AG04450 (cell line): ENCODE results near the gene NECTIN1. TPM values are rescaled to one million over a fixed set of nuclear protein-coding genes. Genes with fewer than 3 reads are reported as not detected.

Source experiments
- CTCF ChIA-PET: fragments of 300-600, 350-600 bp; formaldehyde crosslinking; extraction: SDS; loops from one replicate; lab custom pipeline; 2022; ENCODE audit warnings: antibody characterized with exemption, inconsistent platforms; lab: Charles Lee
- POLR2A ChIA-PET: fragments of 350-600 bp; formaldehyde crosslinking; extraction: SDS; loops from one replicate; lab custom pipeline; 2021; ENCODE audit warnings: antibody characterized with exemption, inconsistent platforms; lab: Yijun Ruan, JAX
- DNase-seq: peaks from one replicate; pipeline ENCODE4 v3.0.0-alpha.2; 2011; ENCODE audit warnings: low read depth, low spot score
- H3K27ac ChIP-seq: one replicate; pipeline ENCODE4 v1.5.1; 2012; ENCODE audit warnings: low read depth, low read length, control low read depth
- H3K27me3 ChIP-seq: one replicate; pipeline ENCODE4 v1.6.0; 2012; ENCODE audit warnings: low read length; ENCODE audit not compliant: control insufficient read depth, insufficient read depth
- H3K4me3 ChIP-seq: 2 replicates; pipeline ENCODE4 v1.5.1; 2011; ENCODE audit warnings: mild to moderate bottlenecking, low read depth, low read length, control low read depth
- H3K9me3 ChIP-seq: 2 replicates; pipeline ENCODE4 v1.5.1; 2012; ENCODE audit warnings: low read length; ENCODE audit not compliant: control insufficient read depth, insufficient read depth
- CTCF ChIP-seq: IDR thresholded peaks from 2 replicates; pipeline ENCODE4 v1.5.1; 2011; ENCODE audit warnings: low read depth, low read length, control low read depth, inconsistent platforms
- polyA plus RNA-seq: library from polyadenylated mRNA; depleted of rRNA; stranded (reverse); fragments of >200 nt; gene quantifications from 2 replicates; pipeline ENCODE4 v1.2.3, GENCODE V29; 2011

Gene NECTIN1
- polyA plus RNA-seq, 1 experiment = 2.8 TPM

- Histone ChIP-seq H3K9me3 (no peaks in the 10 kb centered on the region), H3K4me3 (no peak overlapping the region), H3K27ac (no peak overlapping the region), H3K27me3 (peaks cover 25% of the 10 kb centered on the region)
- no peak for DNase-seq
- POLR2A ChIA-PET = no interaction called here
- CTCF ChIA-PET = interaction anchor here (0.7 kb wide), 1 partner anchor 9 kb away, joined by 3 read pairs; no protein-coding TSS in a partner anchor
- TF ChIP-seq CTCF = no peak
Measured at GRCh38 chr11:119634301-119634700, 94.7 kb downstream of the NECTIN1 start.

- H3K27me3 ChIP-seq = peaks cover 34% of the 10 kb centered on the region
- TF ChIP-seq CTCF = no peak
- no peak overlapping the region for H3K4me3 ChIP-seq
- H3K27ac ChIP-seq = no peak overlapping the region
- CTCF ChIA-PET = interaction anchor here (0.9 to 1.1 kb wide), 2 partner anchors 11 to 478 kb away, joined by 3 to 4 read pairs; no protein-coding TSS in a partner anchor
- no peak for DNase-seq
- POLR2A ChIA-PET = no interaction called here
- no peaks in the 10 kb centered on the region for H3K9me3 ChIP-seq
Measured at GRCh38 chr11:119629834-119630624, 99.0 kb downstream of the NECTIN1 start.

GRCh38 chr11:119629085-119629484 lies 99.9 kb downstream of the NECTIN1 start:
- no peaks in the 10 kb centered on the region for H3K9me3 ChIP-seq
- no peak overlapping the region for H3K27ac ChIP-seq
- POLR2A ChIA-PET = no interaction called here
- no peak overlapping the region for H3K4me3 ChIP-seq
- CTCF ChIA-PET = no interaction called here
- TF ChIP-seq CTCF = no peak
- DNase-seq = no peak
- H3K27me3 ChIP-seq = peaks cover 34% of the 10 kb centered on the region

- no peak overlapping the region for H3K27ac ChIP-seq
- H3K9me3 ChIP-seq = no peaks in the 10 kb centered on the region; the same call in 1 of the 2 replicates
- H3K4me3 ChIP-seq = no peak overlapping the region
- ChIA-PET CTCF (no interaction called here), POLR2A (no interaction called here)
- no peak for TF ChIP-seq CTCF
- H3K27me3 ChIP-seq = peaks cover 43% of the 10 kb centered on the region
- DNase-seq = no peak
Measured at GRCh38 chr11:119627286-119627685, 101.7 kb downstream of the NECTIN1 start.

GRCh38 chr11:119626871-119627270 lies 102.1 kb downstream of the NECTIN1 start:
- no peak for TF ChIP-seq CTCF

More at GRCh38 chr11:119626871-119627270, 102.1 kb downstream of the NECTIN1 start:
- CTCF ChIA-PET = no interaction called here
- POLR2A ChIA-PET = no interaction called here
- Histone ChIP-seq H3K9me3 (no peaks in the 10 kb centered on the region; the same call in 1 of the 2 replicates), H3K27ac (no peak overlapping the region), H3K27me3 (peaks cover 43% of the 10 kb centered on the region), H3K4me3 (no peak overlapping the region)
- DNase-seq = no peak
